OCI-LY1 (cell line): ENCODE results near the gene SERBP1.
"Not testable (repeated sequence)": the region's sequence is repeated elsewhere in the genome, so short reads cannot be mapped to it uniquely, and the experiment has no call there.

Source experiments
- H2AFZ ChIP-seq: fragments of 200-600 bp; sonication (generic), shearing (Covaris generic); 2 replicates; pipeline ENCODE4 v1.6.0; 2014; ENCODE audit warnings: antibody characterized with exemption, mild to moderate bottlenecking, low read length
- H3F3A ChIP-seq: fragments of 200-600 bp; sonication (generic), shearing (Covaris generic); 2 replicates; pipeline ENCODE4 v1.6.0; 2014; ENCODE audit warnings: mild to moderate bottlenecking, antibody characterized with exemption, low read length, moderate library complexity; ENCODE audit not compliant: insufficient read depth
- H3K27ac ChIP-seq: fragments of 200-600 bp; sonication (generic); 2 replicates; pipeline ENCODE4 v1.5.1; 2014; ENCODE audit warnings: low read length, mixed run types, mild to moderate bottlenecking, low read depth; ENCODE audit not compliant: poor library complexity, severe bottlenecking
- H3K27me3 ChIP-seq: fragments of 200-600 bp; sonication (generic); 2 replicates; pipeline ENCODE4 v1.6.0; 2014; ENCODE audit warnings: antibody characterized with exemption, mild to moderate bottlenecking, low read length, moderate library complexity; ENCODE audit not compliant: insufficient read depth
- H3K36me3 ChIP-seq: fragments of 200-600 bp; sonication (generic); 2 replicates; pipeline ENCODE4 v1.6.1; 2014; ENCODE audit warnings: mild to moderate bottlenecking, antibody characterized with exemption, low read length, moderate library complexity, mixed read lengths; ENCODE audit not compliant: insufficient read depth
- H3K4me1 ChIP-seq: fragments of 200-600 bp; sonication (generic); 2 replicates; pipeline ENCODE4 v1.5.1; 2014; ENCODE audit warnings: mild to moderate bottlenecking, low read length, moderate library complexity; ENCODE audit not compliant: insufficient read depth, severe bottlenecking
- H3K4me2 ChIP-seq: fragments of 200-600 bp; sonication (generic), shearing (Covaris generic); 2 replicates; pipeline ENCODE4 v1.6.1; 2014; ENCODE audit warnings: low read length
- H3K4me3 ChIP-seq: fragments of 200-600 bp; sonication (generic); 2 replicates; pipeline ENCODE4 v1.5.1; 2014; ENCODE audit warnings: low read length, low read depth, mild to moderate bottlenecking, mixed read lengths; ENCODE audit not compliant: poor library complexity, severe bottlenecking
- H3K79me2 ChIP-seq: fragments of 200-600 bp; shearing (Covaris generic); 2 replicates; pipeline ENCODE4 v1.6.1; 2016; ENCODE audit warnings: mixed run types, low read length, mixed read lengths; ENCODE audit not compliant: insufficient read depth
- H3K9ac ChIP-seq: fragments of 200-600 bp; sonication (generic), shearing (Covaris generic); 2 replicates; pipeline ENCODE4 v1.6.1; 2014; ENCODE audit warnings: mild to moderate bottlenecking, low read length, mixed read lengths
- H3K9me2 ChIP-seq: fragments of 200-600 bp; sonication (generic), shearing (Covaris generic); 2 replicates; pipeline ENCODE4 v1.6.1; 2014; ENCODE audit warnings: low read depth, mild to moderate bottlenecking, low read length, mixed read lengths
- H3K9me3 ChIP-seq: fragments of 200-600 bp; shearing (Covaris generic); 2 replicates; pipeline ENCODE4 v1.6.1; 2014; ENCODE audit warnings: low read length, mixed read lengths
- H4K20me1 ChIP-seq: fragments of 200-600 bp; sonication (generic), shearing (Covaris generic); 2 replicates; pipeline ENCODE4 v1.6.0; 2016; ENCODE audit warnings: mild to moderate bottlenecking, low read length; ENCODE audit not compliant: insufficient read depth
- EZH2 ChIP-seq: fragments of 200-600 bp; sonication (generic), shearing (Covaris generic); IDR thresholded peaks from 2 replicates; pipeline ENCODE4 v1.8.0; 2017; ENCODE audit warnings: borderline replicate concordance, mixed run types, mild to moderate bottlenecking, antibody characterized with exemption, low read length, moderate library complexity, mixed read lengths
- TF ChIP-seq, protein P1 (sequence below): fragments of 200-600 bp; sonication (generic), shearing (Covaris generic); IDR thresholded peaks from 2 replicates; pipeline ENCODE4 v1.5.1; 2017; ENCODE audit warnings: mild to moderate bottlenecking, antibody characterized with exemption, low read length, moderate library complexity, mixed read lengths

Gene SERBP1

GRCh38 chr1:67420835-67421492 lies 9.2 kb downstream of the SERBP1 start:
- no peak overlapping the region for H3K9ac ChIP-seq
- no peaks in the 10 kb centered on the region for H3K27me3 ChIP-seq
- no peak for TF ChIP-seq EZH2
- TF ChIP-seq, protein P1, sequence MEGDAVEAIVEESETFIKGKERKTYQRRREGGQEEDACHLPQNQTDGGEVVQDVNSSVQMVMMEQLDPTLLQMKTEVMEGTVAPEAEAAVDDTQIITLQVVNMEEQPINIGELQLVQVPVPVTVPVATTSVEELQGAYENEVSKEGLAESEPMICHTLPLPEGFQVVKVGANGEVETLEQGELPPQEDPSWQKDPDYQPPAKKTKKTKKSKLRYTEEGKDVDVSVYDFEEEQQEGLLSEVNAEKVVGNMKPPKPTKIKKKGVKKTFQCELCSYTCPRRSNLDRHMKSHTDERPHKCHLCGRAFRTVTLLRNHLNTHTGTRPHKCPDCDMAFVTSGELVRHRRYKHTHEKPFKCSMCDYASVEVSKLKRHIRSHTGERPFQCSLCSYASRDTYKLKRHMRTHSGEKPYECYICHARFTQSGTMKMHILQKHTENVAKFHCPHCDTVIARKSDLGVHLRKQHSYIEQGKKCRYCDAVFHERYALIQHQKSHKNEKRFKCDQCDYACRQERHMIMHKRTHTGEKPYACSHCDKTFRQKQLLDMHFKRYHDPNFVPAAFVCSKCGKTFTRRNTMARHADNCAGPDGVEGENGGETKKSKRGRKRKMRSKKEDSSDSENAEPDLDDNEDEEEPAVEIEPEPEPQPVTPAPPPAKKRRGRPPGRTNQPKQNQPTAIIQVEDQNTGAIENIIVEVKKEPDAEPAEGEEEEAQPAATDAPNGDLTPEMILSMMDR: no peak
- no peak overlapping the region for H3K4me3 ChIP-seq
- H4K20me1 ChIP-seq: peaks cover 5% of the 10 kb centered on the region; the same call in 1 of the 2 replicates
- H3K9me3 ChIP-seq: no peaks in the 10 kb centered on the region
- no peaks in the 10 kb centered on the region for H3F3A ChIP-seq
- no peak overlapping the region for H2AFZ ChIP-seq
- no peak overlapping the region for H3K27ac ChIP-seq
- H3K4me1 ChIP-seq: no peaks in the 10 kb centered on the region
- H3K36me3 ChIP-seq: peaks cover 100% of the 10 kb centered on the region
- H3K79me2 ChIP-seq: peaks cover 74% of the 10 kb centered on the region
- no peak overlapping the region for H3K4me2 ChIP-seq
- H3K9me2 ChIP-seq: no peaks in the 10 kb centered on the region

DNA sequence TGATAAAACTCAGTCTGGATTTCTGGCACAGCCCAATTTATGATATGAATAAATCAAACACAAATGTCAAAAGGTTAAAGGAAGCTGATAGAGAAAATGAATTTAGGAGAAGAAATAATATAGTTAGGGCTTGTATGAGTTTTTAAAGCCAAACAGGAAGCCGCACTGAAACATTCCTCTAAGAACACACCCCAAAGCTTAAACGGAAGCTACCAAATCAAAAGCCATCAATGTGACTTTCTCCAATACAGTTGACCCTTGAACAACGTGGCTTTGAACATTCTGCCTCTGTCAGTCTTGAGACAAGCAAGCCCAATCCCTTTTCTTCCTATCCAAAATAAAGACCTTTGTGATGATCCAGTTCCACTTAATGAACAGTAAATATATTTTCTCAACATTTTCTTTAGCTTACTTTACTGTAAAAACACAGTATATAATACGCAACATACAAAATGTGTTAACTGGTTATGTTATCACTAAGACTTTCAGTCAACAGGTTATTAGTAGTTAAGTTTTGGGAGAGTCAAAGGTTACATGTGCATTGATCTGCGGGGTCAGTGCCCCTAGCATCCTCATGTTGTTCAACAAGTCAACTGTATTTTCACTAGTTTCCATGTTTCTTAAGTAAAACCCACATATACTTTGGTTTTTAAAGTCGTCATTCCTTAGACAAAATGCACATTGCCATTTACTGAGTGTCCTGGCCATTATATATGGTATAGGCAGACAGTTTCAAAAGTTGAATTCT lies 11.2 kb downstream of the SERBP1 start:
- peaks cover 55% of the 10 kb centered on the region for H3K79me2 ChIP-seq
- no peak overlapping the region for H3K27ac ChIP-seq
- H2AFZ ChIP-seq: no peak overlapping the region
- no peaks in the 10 kb centered on the region for H3K27me3 ChIP-seq
- TF ChIP-seq EZH2: no peak
- TF ChIP-seq, protein P1: no peak
- H3F3A ChIP-seq: no peaks in the 10 kb centered on the region
- H3K9ac ChIP-seq: no peak overlapping the region
- no peak overlapping the region for H3K4me2 ChIP-seq
- H3K9me2 ChIP-seq: no peaks in the 10 kb centered on the region
- H3K36me3 ChIP-seq: peaks cover 100% of the 10 kb centered on the region
- H3K4me3 ChIP-seq: no peak overlapping the region
- H3K9me3 ChIP-seq: no peaks in the 10 kb centered on the region
- no peaks in the 10 kb centered on the region; the same call in none of the 2 replicates for H4K20me1 ChIP-seq
- no peaks in the 10 kb centered on the region for H3K4me1 ChIP-seq

DNA sequence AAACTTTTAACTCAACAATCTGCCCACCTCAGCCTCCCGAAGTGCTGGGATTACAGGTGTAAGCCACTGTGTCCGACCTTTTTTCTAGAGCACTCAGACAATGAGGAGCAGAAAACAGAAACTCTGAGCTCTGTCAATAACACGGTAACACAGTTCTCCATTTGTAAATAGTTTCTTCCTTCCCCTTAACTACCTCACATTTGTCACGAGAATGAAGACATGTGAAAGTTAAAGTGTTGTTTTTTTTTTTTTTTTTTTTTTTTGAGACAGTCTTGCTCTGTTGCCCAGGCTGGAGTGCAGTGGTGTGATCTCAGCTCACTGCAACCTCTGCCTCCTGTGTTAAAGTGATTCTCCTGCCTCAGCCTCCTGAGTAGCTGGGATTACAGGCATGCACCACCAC lies 12.5 kb downstream of the SERBP1 start:
- not testable (repeated sequence) for H3K4me2 ChIP-seq, H3K4me3 ChIP-seq, H3K9me3 ChIP-seq, H3K27ac ChIP-seq, H3K4me1 ChIP-seq, H3K9me2 ChIP-seq, H2AFZ ChIP-seq, H3F3A ChIP-seq, H3K27me3 ChIP-seq, H3K9ac ChIP-seq, H4K20me1 ChIP-seq
- peaks cover 100% of the 10 kb centered on the region for H3K36me3 ChIP-seq
- peaks cover 49% of the 10 kb centered on the region for H3K79me2 ChIP-seq
